Effector CD8-positive, alpha-beta T cell (primary cell): ENCODE data around the gene MROH8.
"Not testable (repeated sequence)": the region's sequence is repeated elsewhere in the genome, so short reads cannot be mapped to it uniquely, and the experiment has no call there.

ENCODE experiments used
- DNase-seq: peaks from one replicate; lab custom pipeline; 2025; lab: John Stamatoyannopoulos, UW

The MROH8 gene

DNA sequence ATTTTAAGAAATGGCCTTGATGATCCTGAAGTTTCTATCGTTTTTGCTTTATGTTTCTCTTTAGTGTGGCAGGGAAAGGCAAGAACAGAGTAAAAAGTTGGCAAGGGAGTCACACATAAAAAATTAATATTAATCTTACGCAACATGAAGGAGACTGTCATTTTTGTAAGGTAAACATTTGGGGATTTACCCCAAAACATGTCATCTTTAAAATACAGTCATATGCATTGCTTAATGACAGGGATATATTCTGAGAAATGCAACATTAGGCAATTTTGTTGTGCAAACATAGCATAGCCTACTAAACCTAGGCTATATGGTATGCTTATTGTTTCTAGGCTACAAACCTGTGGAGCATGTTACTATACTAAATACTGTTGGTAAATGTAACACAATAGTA is 88.9 kb downstream of the MROH8 start:
- DNase-seq, result no peak

DNA sequence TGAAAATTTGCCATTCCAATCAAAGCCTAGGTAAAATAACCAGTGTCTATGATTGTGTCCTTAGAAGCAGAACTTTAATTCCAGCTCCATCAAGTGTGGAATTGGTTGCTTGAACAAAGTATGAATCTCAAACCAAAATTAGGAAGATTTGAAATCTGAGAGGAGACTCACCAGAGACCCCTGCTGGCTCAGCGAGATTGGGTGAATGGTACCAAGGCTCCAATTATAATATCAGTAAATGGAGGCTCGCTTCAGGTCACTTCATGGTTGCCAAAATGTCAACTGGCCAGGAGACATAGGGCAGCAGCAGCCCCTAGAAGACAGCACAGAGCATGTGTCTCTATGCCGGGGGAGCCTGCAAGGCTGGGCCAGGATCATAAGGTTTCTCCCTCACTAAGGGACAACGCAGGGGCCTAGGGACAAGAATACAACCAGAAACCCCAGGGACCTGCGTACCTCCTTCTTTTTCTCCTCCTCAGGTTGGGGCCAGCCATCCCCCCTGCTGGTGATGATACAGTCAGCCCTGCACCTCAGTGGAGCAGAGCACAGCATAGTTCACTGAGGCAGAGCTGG is 97.5 kb downstream of the MROH8 start:
- DNase-seq, result peak; percentile 13

DNA sequence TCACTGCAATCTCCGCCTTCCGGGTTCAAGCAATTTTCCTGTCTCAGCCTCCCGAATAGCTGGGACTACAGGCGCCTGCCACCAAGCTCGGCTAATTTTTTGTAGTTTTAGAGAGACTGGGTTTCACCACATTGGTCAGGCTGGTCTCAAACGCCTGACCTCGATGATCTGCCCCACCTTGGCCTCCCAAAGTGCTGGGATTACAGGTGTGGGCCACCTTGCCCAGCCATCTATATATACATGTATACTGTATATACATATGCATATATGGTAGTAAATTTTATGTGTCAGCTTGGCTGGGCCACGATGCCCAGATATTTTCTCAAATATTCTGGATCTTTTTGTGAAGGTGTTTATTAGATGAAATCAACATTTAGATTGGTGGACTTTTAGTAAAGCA is 102.3 kb downstream of the MROH8 start:
- no peak for DNase-seq

GRCh38 chr20:37075932-37076685 is 103.2 kb downstream of the MROH8 start:
- no peak for DNase-seq

DNA sequence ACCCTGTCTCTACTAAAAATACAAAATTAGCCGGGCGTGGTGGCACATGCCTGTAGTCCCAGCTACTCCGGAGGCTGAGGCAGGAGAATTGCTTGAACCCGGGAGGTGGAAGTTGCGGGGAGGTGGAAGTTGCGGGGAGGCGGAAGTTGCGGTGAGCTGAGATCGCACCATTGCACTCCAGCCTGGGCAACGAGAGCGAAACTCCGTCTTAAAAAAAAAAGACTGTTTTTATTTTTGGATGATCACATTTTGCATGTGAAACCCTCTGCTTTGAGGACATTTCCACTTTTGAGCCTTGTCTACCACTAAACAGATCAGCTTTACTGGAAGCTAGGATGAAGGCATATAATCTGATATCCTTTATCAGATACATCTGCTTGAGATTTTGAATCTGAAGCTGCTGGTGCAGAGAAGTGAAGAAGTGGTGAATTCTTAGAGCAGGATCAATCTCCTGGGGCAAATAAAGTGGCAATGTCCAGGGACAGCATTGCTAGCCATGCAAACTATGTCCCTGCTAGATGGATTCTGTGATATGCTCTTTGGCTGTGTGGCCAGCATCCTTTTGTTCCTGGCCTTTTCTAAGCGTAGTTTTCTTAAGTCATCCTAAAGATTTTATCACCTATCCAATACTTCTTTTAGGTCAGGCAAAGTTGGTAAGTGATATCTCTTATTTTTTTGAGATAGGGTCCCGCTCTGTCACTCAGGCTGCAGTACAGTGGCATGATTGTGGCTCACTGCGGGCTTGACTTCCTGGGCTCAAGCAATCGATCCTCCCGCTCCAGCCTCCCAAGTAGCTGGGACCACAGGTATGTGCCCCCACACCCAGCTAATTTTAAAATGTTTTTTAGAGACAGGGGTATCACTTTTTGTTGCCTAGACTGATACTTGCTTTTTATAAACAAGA is 106.8 kb downstream of the MROH8 start:
- DNase-seq, result no peak

DNA sequence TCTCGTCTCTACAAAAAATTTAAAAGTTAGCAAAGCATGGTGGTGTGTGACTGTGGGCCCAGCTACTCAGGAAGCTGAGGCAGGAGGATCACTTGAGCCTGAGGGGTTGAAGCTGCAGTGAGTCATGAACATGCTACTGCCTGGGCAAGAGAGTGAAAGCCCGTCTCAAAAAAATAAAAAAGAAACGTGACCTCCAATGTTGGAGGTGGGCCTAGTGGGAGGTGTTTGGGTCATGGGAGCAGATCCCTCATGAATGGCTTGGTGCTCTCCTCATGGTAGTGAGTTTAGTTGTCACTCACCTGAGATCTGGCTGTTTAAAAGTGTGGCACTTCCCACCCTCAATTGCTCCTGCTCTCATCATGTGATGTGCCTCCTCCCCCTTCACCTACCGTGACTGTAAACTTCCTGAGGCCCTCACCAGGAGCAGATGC is 107.9 kb downstream of the MROH8 start:
- DNase-seq, result no peak

DNA sequence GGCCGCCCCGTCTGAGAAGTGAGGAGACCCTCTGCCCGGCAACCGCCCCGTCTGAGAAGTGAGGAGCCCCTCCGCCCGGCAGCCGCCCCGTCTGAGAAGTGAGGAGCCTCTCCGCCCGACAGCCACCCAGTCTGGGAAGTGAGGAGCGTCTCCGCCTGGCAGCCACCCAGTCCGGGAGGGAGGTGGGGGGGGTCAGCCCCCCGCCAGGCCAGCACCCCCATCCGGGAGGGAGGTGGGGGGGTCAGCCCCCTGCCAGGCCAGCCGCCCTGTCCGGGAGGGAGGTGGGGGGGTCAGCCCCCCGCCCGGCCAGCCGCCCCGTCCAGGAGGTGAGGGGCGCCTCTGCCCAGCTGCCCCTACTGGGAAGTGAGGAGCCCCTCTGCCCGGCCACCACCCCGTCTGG is 109.8 kb downstream of the MROH8 start:
- not testable (repeated sequence) for DNase-seq

DNA sequence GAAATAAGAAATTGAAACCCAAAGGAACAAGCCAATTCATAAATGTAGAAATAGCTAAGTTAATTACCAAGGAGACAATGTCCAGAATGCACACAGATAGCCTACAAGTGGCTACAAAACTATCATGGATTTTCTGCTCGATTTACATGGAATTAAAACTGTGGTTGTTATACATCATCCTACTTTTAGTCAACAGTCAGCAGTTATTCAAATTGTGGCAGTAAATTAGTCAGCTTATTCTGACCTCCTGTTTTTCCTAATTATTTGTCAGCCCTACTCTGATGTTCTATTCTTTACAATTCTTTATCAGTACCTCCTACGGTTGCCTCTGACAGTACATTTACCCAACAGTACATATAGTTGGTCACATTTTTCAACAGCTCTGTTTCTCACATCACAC is 113.2 kb downstream of the MROH8 start:
- no peak for DNase-seq

GRCh38 chr20:37055276-37055675 is 124.1 kb downstream of the MROH8 start:
- DNase-seq, result no peak

DNA sequence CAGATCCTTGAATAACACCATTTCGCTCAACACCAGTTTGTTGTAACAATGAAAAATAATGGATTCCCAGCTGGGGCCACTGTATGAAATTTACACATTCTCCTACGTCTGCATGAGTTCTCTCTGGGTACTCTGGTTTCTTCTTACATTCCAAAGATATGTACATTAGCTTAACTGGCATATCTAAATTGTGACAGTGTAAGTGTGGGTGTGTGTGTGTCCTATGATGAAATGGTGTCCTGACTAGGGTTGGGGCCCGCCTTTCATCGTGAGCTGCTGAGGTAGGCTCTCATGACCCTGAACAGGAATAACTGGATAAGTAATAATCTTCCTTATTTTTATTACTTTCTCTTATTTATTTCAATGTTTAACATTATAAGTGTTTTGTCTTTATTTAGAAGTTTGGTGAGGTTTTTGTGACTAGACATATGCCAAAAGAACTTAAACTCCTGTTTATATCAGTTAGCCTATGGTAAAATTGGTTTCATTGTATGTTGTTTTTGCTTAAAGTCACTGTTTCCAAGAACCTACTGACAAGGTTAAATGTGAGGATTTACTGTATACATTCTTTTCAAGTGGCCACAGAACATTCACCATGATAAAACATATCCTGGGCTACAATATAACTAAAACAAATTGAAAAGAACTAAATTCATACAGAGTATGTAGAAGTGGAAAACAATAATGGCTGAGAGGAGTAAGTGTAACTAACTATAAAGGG is 126.0 kb downstream of the MROH8 start:
- no peak for DNase-seq
